A549 treated with Hydrocortisone at 1 μM for 4 hours (cell line): Measurements from ENCODE around the gene ZNF700. TPM values are rescaled to one million over a fixed set of nuclear protein-coding genes. Genes with fewer than 3 reads are reported as not detected.

Experiments used
- total RNA-seq: library from RNA; stranded (reverse); fragments of 200-300 nt; extraction: Qiagen RNA extraction; gene quantifications from 5 replicates; pipeline ENCODE4 v1.2.3, GENCODE V29; 2022

The ZNF700 gene
- 0.20 to 0.33 TPM (median 0.29 TPM) in 5 replicates for total RNA-seq

DNA sequence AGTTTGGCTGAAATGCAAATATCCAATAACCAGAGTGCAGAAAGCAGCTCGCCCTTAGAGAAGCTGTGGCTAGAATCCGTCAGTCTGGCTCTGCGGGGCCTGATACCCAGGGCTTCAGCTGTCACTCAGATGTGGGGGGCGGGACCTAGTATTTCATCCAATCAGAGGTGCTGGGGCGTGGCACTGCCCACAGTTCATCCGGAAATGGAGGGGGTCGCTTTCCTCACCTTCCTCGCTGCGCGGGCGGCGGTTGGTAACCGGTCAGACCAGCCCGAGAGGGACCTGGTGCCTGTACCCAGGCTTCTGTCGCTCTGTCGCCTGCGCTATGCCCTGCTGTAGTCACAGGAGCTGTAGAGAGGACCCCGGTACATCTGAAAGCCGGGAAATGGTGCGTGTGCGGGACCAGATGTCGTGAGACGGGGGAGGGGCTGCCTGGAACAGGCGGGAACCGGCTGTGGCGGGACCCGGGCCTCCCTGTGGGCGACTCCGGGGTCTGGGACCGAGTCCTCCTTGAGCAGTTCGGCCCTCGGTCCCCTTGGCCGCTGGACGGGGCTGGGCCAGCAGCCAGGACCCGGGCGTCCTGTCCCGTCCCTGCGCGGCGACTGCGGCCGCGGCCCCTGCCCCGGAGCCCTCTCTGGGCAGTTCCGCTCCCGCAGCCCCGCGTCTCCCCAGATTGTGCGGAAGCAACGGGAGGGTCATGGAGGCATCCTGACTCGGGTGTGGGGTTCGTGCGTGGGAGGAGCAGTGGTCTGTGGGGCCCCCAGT lies at the start of gene ZNF700:
ZNF700 (plus strand) TSS at position 222 of the 765 bp plus-strand sequence; CDS start at position 326, 104 bp downstream.

DNA sequence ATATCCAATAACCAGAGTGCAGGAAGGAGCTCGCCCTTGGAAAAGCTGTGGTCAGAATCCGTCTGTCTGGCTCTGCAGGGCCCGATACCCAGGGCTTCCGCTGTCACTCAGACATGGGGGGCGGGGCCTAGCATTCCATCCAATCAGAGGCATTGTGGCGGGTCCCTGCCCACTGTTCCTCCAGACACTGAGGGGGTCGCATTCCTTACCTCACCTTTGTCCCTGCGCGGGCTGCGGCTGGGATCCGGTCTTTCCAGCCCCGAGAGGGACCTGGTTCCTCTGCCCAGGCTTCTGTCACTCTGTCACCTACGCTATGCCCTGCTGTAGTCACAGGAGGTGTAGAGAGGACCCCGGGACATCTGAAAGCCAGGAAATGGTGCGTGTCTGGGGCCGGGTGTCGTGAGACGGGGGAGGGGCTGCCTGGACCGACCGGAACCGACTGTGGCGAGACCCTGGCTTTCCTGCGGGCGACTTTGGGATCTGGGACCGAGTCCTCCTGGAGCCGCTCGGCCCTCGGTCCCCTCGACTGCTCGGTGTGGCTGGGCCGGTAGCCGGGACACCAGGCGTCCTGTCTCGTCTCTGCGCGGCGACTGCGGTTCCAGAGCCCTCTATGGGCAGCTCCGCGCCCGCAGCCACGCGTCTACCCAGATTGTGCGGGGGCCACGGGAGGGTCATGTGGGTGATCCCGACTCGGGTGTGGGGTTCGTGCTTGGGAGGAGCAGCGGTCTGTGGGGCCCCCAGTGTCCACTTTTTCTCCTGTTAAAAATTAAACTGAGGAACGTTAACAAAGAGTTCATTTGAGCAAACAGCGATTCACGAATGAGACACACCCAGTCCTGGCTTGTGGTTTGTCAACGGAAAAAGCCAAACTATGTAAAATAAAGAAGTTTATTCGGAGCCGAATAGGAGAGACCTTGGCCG lies 37.0 kb upstream of the ZNF700 start, which contains the start of gene ZNF69:
ZNF69 (plus strand) TSS at position 172 of the 921 bp plus-strand sequence; CDS start at position 314, 142 bp downstream.

DNA sequence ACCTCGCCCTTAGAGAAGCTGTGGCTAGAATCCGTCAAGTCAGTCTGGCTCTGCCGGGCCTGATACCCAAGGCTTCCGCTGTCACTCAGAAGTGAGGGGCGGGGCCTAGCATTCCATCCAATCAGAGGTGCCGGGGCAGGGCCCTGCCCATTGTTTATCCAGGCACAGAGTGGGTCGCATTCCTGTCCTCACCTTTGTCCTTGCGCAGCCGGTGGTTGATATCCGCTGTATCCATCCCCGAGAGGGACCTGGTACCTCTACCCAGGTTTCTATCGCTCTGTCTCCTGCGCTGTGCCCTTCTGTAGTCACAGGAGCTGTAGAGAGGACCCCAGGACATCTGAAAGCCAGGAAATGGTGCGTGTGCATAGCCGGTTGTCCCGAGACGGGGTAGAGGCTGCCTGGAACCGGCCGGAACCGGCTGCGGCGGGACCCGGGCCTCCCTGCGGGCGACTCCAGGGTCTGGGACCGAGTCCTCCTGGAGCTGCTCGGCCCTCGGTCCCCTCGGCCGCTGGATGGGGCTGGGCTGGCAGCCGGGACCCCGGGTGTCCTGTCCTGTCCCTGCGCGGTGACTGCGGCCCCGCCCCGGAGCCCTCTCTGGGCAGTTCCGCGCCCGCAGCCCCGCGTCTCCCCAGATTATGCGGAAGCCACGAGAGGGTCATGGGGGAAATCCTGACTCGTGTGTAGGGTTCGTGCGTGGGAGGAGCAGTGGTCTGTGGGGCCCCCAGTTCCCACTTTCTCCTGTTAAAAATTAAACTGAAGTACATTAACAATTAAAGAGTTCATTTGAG lies 40.1 kb downstream of the ZNF700 start, which contains the start of gene ZNF763:
ZNF763 (plus strand) TSS at position 183 of the 788 bp plus-strand sequence; CDS start at position 352, 169 bp downstream.

Other genes with a start within 250 kb of the ZNF700 start
- 1.6 to 3.4 TPM (median 2.5 TPM) in 5 replicates for gene ZNF823, start 186.2 kb upstream of the ZNF700 start, total RNA-seq
- 0.02 TPM in 1 of 5 replicates, not detected in the others for gene ZNF441, start 158.1 kb upstream of the ZNF700 start, total RNA-seq
- not detected in 5 replicates for gene ZNF491, start 126.6 kb upstream of the ZNF700 start, total RNA-seq
- gene ZNF440, start 110.8 kb upstream of the ZNF700 start, total RNA-seq, result 0.02 to 0.07 TPM (median 0.03 TPM) in 4 of 5 replicates, not detected in the other
- gene ZNF439, start 76.4 kb upstream of the ZNF700 start, total RNA-seq, result not detected in 5 replicates
- not detected in 5 replicates for gene ZNF69, start 37.3 kb upstream of the ZNF700 start, total RNA-seq
- gene ZNF763, start 39.9 kb downstream of the ZNF700 start, total RNA-seq, result not detected in 5 replicates
- gene ZNF433, start 110.6 kb downstream of the ZNF700 start, total RNA-seq, result not detected in 5 replicates
- not detected in 5 replicates for gene ZNF878, start 127.9 kb downstream of the ZNF700 start, total RNA-seq
- not detected in 5 replicates for gene ZNF844, start 139.6 kb downstream of the ZNF700 start, total RNA-seq
- gene ZNF20, start 215.2 kb downstream of the ZNF700 start, total RNA-seq, result 0.08 to 0.44 TPM (median 0.20 TPM) in 4 of 5 replicates, not detected in the other
- gene ZNF625, start 231.6 kb downstream of the ZNF700 start, total RNA-seq, result not detected in 5 replicates
- 1.4 to 2.9 TPM (median 1.4 TPM) in 5 replicates for gene ZNF136, start 238.0 kb downstream of the ZNF700 start, total RNA-seq